Measurements from ENCODE around the gene ZMIZ1. TPM values are rescaled to one million over a fixed set of nuclear protein-coding genes. Genes with fewer than 3 reads are reported as not detected.
"Not testable (repeated sequence)": the region's sequence is repeated elsewhere in the genome, so short reads cannot be mapped to it uniquely, and the experiment has no call there.

Gene ZMIZ1
- total RNA-seq, 1 donor from 2014 or later, result 6.3 TPM

DNA sequence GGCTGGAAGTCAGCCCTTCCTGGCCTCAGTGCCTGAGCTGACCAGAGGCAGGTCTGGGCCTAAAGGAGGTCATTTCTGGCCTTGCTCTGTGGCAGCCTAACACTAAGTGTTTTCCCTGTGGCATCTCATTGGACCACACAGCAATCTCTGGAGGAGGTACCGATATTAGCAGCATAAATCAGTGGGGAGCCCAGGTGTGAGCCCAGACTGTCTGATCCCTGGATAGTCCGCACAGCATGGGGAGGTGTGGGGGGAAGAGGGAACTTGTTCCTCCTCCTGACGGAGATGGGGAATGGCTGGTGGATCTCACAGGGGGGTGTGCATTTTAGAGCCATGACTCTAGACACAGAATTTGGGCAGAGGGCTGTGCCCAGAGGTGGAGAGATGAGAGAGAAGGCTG, 267.5 kb downstream of the ZMIZ1 start:
- FAIRE-seq (no peak), DNase-seq (ENCODE audit: low read depth) (no peak)
- Histone ChIP-seq H3K27me3 (ENCODE audit: control insufficient read depth, insufficient read depth, low read length) (no peaks in the 10 kb centered on the region), H3K36me3 (ENCODE audit: control insufficient read depth, insufficient read depth, low read length) (no peaks in the 10 kb centered on the region), H3K4me3 (ENCODE audit: low read depth, low read length) (no peak overlapping the region)
- TF ChIP-seq, protein P1, sequence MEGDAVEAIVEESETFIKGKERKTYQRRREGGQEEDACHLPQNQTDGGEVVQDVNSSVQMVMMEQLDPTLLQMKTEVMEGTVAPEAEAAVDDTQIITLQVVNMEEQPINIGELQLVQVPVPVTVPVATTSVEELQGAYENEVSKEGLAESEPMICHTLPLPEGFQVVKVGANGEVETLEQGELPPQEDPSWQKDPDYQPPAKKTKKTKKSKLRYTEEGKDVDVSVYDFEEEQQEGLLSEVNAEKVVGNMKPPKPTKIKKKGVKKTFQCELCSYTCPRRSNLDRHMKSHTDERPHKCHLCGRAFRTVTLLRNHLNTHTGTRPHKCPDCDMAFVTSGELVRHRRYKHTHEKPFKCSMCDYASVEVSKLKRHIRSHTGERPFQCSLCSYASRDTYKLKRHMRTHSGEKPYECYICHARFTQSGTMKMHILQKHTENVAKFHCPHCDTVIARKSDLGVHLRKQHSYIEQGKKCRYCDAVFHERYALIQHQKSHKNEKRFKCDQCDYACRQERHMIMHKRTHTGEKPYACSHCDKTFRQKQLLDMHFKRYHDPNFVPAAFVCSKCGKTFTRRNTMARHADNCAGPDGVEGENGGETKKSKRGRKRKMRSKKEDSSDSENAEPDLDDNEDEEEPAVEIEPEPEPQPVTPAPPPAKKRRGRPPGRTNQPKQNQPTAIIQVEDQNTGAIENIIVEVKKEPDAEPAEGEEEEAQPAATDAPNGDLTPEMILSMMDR (IDR thresholded peaks at IDR 0.05; ENCODE audit: insufficient read depth, low read length, severe bottlenecking), result no peak

DNA sequence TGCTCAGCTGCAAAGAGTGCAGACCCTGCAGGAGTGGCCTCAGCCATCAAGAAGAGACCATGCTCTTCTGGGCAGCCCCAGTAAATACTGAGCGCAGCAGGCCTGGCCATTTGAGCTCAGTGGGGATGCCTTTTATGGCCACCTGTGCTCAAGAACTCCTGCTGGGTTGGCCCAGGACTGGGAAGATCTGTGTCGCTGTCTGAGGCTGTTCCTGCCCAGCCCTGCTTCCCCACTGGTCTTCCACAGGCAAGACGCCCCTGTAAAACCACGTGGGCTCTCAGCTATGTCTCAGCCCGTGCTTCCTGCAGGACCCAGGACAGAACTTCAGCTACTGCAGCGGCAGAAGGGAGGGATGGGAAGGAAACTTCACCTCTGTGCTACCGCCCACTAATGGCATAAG, 268.0 kb downstream of the ZMIZ1 start:
- FAIRE-seq (no peak), DNase-seq (ENCODE audit: low read depth) (no peak)
- TF ChIP-seq, protein P1 (IDR thresholded peaks at IDR 0.05; ENCODE audit: insufficient read depth, low read length, severe bottlenecking), result no peak

DNA sequence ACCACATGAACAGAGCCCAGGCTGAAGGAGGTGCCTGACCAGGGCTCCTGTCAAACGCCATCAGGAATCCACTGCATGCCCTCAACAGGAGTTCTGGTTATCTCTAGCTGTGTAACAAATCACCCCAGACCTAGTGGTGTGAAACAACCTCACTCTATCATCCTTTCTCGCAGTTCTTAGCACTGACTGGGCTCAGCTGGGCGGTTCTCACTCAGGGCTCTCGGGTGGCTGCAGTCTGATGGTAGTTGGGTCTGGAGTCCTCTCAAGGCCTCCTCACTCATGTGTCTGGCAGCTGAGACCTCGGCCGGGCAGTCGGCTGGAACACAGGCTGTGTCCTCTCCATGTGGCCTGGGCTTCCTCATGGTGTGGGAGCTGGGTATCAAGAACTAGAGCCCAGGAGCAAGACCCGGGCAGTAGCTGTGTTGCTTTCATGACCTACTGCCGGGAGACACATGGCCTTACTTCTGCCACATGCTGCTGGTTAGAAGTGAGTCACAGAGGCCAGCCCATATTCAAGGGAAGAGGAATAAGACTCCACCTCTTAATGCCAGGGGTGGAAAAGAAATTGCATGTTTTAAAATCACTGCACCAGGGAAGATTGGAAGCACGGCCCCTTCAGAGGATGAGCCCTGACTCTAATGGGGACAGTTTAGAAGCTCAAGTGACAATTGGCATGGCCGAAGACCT, 269.2 kb downstream of the ZMIZ1 start:
- not testable (repeated sequence) for H3K27me3 ChIP-seq (ENCODE audit: control insufficient read depth, insufficient read depth, low read length); H3K36me3 ChIP-seq (ENCODE audit: control insufficient read depth, insufficient read depth, low read length); DNase-seq (ENCODE audit: low read depth); H3K4me3 ChIP-seq (ENCODE audit: low read depth, low read length); FAIRE-seq

More for the DNA sequence above, 268.0 kb downstream of the ZMIZ1 start:
- H3K36me3 ChIP-seq (ENCODE audit: control insufficient read depth, insufficient read depth, low read length), result no peaks in the 10 kb centered on the region
- no peaks in the 10 kb centered on the region for H3K27me3 ChIP-seq (ENCODE audit: control insufficient read depth, insufficient read depth, low read length)
- H3K4me3 ChIP-seq (ENCODE audit: low read depth, low read length), result no peak overlapping the region

DNA sequence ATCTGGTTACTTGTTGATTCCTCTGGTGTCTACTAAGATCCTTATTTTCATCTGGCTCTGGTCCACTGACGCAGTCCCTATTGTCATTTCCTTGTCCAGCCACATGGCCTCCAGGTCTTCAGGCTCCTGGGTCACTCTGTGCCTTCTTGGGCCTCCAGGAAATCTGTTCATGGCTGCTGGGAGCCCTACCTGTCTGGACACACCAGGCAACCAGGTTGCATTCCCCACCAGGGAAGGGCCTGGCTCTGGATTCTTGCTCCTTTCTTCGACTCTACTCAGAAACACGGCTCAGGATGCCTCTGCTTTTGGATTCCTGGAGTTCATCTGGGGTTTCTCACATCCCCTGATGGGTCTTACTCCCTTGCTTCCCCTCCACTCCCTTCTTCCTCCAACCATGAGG, 270.5 kb downstream of the ZMIZ1 start:
- FAIRE-seq (no peak), DNase-seq (ENCODE audit: low read depth) (no peak)
- Histone ChIP-seq H3K36me3 (ENCODE audit: control insufficient read depth, insufficient read depth, low read length) (no peaks in the 10 kb centered on the region), H3K27me3 (ENCODE audit: control insufficient read depth, insufficient read depth, low read length) (no peaks in the 10 kb centered on the region), H3K4me3 (ENCODE audit: low read depth, low read length) (no peak overlapping the region)
- TF ChIP-seq, protein P1 (IDR thresholded peaks at IDR 0.05; ENCODE audit: insufficient read depth, low read length, severe bottlenecking), result no peak

DNA sequence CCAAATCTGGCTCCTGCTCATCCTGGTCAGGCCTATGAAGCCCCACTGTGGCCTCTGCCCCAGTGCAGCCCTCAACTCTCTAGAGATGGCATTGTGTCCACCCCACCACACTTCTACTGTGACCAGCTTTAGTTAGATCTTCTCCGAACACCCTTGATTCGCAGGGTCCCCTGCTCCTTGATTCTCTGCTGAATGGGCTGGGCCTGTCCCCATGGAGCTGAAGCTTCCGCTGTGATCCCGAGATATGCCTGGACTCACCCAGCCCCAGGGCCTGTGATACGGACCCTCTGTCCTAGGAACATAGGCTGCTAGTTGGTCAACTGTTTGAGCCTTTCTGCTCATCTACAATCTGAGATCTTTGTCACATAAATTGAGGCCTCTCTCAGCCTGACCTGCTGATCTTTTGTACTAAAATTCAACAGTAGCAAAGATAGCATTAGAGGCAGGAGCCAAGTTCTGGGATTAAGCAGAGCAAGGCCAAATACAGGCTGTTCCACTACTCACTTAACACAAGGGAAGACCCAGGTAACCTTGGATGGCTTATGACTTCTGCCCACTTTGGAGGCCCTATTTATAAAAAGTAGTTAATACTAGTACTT, 272.0 kb downstream of the ZMIZ1 start:
- Histone ChIP-seq H3K4me3 (ENCODE audit: low read depth, low read length) (no peak overlapping the region), H3K36me3 (ENCODE audit: control insufficient read depth, insufficient read depth, low read length) (no peaks in the 10 kb centered on the region), H3K27me3 (ENCODE audit: control insufficient read depth, insufficient read depth, low read length) (no peaks in the 10 kb centered on the region)
- no peak for DNase-seq (ENCODE audit: low read depth)
- FAIRE-seq, result no peak
- TF ChIP-seq, protein P1 (IDR thresholded peaks at IDR 0.05; ENCODE audit: insufficient read depth, low read length, severe bottlenecking), result no peak

DNA sequence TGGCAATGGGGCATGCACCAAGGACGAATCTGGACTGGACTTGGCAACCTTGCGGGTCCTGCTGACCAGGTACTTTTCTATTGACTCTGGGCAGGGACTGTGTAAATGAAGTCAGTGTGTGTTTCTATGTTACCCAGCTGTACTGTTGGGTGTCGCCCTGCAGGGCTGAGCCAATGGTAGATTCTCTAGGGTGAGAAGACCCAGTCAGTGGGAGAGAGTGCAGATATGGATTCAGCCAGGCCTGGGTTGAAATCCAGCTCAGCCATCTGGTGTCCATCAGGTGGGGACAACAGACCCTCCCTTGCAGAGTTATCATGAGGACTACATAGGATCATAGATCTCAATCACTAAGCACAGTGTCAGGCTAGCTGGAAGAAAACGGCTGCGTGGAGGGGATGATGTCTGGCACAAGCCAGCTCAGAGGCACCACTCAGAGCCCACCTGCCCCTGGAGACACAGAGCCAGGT, 273.6 kb downstream of the ZMIZ1 start:
- no peak for FAIRE-seq
- no peaks in the 10 kb centered on the region for H3K27me3 ChIP-seq (ENCODE audit: control insufficient read depth, insufficient read depth, low read length)
- DNase-seq (ENCODE audit: low read depth), result no peak

More for the DNA sequence above, 273.6 kb downstream of the ZMIZ1 start:
- TF ChIP-seq, protein P1 (IDR thresholded peaks at IDR 0.05; ENCODE audit: insufficient read depth, low read length, severe bottlenecking), result no peak
- Histone ChIP-seq H3K36me3 (ENCODE audit: control insufficient read depth, insufficient read depth, low read length) (no peaks in the 10 kb centered on the region), H3K4me3 (ENCODE audit: low read depth, low read length) (no peak overlapping the region)

Data from bronchial epithelial cell (primary cell).